OCI-LY7 (cell line): Measurements from ENCODE around the gene GXYLT1. TPM values are rescaled to one million over a fixed set of nuclear protein-coding genes. Genes with fewer than 3 reads are reported as not detected.
A peak's percentile ranks its signal among the peaks of the same experiment; 100 is the strongest.

ENCODE experiments used
- Bru-seq: library from RNA; stranded (reverse); fragments of 400-500 nt; gene quantifications from one replicate; lab custom pipeline; 2021; lab: Mats Ljungman, UMichigan
- BruChase-seq, 2 experiments: library from RNA; stranded (reverse); fragments of 400-500 nt; gene quantifications; one replicate each; lab custom pipeline; 2021; lab: Mats Ljungman, UMichigan
- BruUV-seq: library from RNA; stranded (reverse); fragments of 400-500 nt; replicated peaks from 2 replicates; lab custom pipeline; 2021; lab: Mats Ljungman, UMichigan
- CTCF ChIA-PET: fragments of 300-600 bp; sonication (Branson Sonifier 250); formaldehyde crosslinking; loops from one replicate; lab custom pipeline; 2022; ENCODE audit warnings: antibody characterized with exemption; ENCODE audit not compliant: unreplicated experiment; lab: Charles Lee
- POLR2A ChIA-PET: fragments of 300-600 bp; sonication (Branson Sonifier 250); formaldehyde crosslinking; loops from one replicate; lab custom pipeline; 2022; ENCODE audit warnings: antibody characterized with exemption; lab: Charles Lee
- DNase-seq: peaks from one replicate; pipeline ENCODE4 v3.0.0-alpha.2; 2015; ENCODE audit warnings: low spot score
- H2AFZ ChIP-seq: fragments of 200-600 bp; sonication (generic), shearing (Covaris generic); 2 replicates; pipeline ENCODE4 v1.6.1; 2014; ENCODE audit warnings: mild to moderate bottlenecking, antibody characterized with exemption, low read length, moderate library complexity
- H3K27ac ChIP-seq: fragments of 200-600 bp; sonication (generic); 2 replicates; pipeline ENCODE4 v1.5.1; 2014; ENCODE audit warnings: mixed run types, low read depth, mild to moderate bottlenecking, moderate library complexity, low read length, inconsistent platforms; ENCODE audit not compliant: poor library complexity, severe bottlenecking
- H3K36me3 ChIP-seq: fragments of 200-600 bp; sonication (generic); 2 replicates; pipeline ENCODE4 v1.6.1; 2014; ENCODE audit warnings: mild to moderate bottlenecking, antibody characterized with exemption, low read length, moderate library complexity, mixed read lengths; ENCODE audit not compliant: insufficient read depth
- H3K4me1 ChIP-seq: fragments of 200-600 bp; sonication (generic); 2 replicates; pipeline ENCODE4 v1.5.1; 2014; ENCODE audit warnings: mild to moderate bottlenecking, low read length; ENCODE audit not compliant: insufficient read depth, poor library complexity, severe bottlenecking
- H3K4me2 ChIP-seq: fragments of 200-600 bp; sonication (generic); 2 replicates; pipeline ENCODE4 v1.6.1; 2014; ENCODE audit warnings: mild to moderate bottlenecking, low read length
- H3K4me3 ChIP-seq: fragments of 200-600 bp; sonication (generic); 2 replicates; pipeline ENCODE4 v1.5.1; 2014; ENCODE audit warnings: mild to moderate bottlenecking, low read depth, low read length; ENCODE audit not compliant: poor library complexity, severe bottlenecking
- H3K79me2 ChIP-seq: fragments of 200-600 bp; sonication (generic); 2 replicates; pipeline ENCODE4 v1.6.1; 2016; ENCODE audit warnings: low read depth, mild to moderate bottlenecking, low read length, moderate library complexity, mixed read lengths; ENCODE audit not compliant: insufficient read depth
- H3K9me2 ChIP-seq: fragments of 200-600 bp; sonication (generic); 2 replicates; pipeline ENCODE4 v1.6.1; 2016; ENCODE audit warnings: mild to moderate bottlenecking, low read length, mixed read lengths; ENCODE audit not compliant: insufficient read depth
- H3K9me3 ChIP-seq: fragments of 200-600 bp; sonication (generic); 2 replicates; pipeline ENCODE4 v1.6.1; 2014; ENCODE audit warnings: mild to moderate bottlenecking, mixed run types, low read length, mixed read lengths
- H4K20me1 ChIP-seq: fragments of 200-600 bp; sonication (generic); 2 replicates; pipeline ENCODE4 v1.6.1; 2014; ENCODE audit warnings: mild to moderate bottlenecking, antibody characterized with exemption, low read length, moderate library complexity, mixed read lengths; ENCODE audit not compliant: insufficient read depth
- EZH2phosphoT487 ChIP-seq: fragments of 200-600 bp; sonication (generic); IDR thresholded peaks from 2 replicates; pipeline ENCODE4 v1.6.1; 2018; ENCODE audit warnings: low read depth, borderline replicate concordance, mild to moderate bottlenecking, mixed run types, antibody characterized with exemption, low read length, moderate library complexity, mixed read lengths
- intact Hi-C: fragments of 100-400 bp; cut with micrococcal nuclease; formaldehyde crosslinking; loops from one replicate; pipeline ENCODE4 v1.10.0; 2022; ENCODE audit not compliant: unreplicated experiment
- long read RNA-seq: library from polyadenylated mRNA; stranded (forward); transcript quantifications from one replicate; pipeline ENCODE4 v2.0.0, GENCODE V29; 2022
- total RNA-seq, 2 experiments: library from RNA; depleted of rRNA in 1 of 2; stranded (reverse); fragments of >200 nt in 1 of 2; shearing (Covaris generic) in 1 of 2; gene quantifications; 2 replicates each; pipeline ENCODE4 v1.2.3, GENCODE V29; 2014 to 2022
- TF ChIP-seq, protein P1 (sequence below): fragments of 200-600 bp; sonication (generic); conservative IDR thresholded peaks from 2 replicates; pipeline ENCODE4 v1.5.1; 2014; ENCODE audit warnings: mild to moderate bottlenecking, antibody characterized with exemption, low read length, moderate library complexity, mixed read lengths

The GXYLT1 gene
- total RNA-seq (2014; rRNA removed; shearing (Covaris generic)) (7.9 and 9.0 TPM in 2 replicates), total RNA-seq (2022) (11.1 and 11.4 TPM in 2 replicates), Bru-seq, nascent RNA (percentile 74 among the genes with signal in this experiment), BruChase-seq, experiment 1, labeled RNA remaining after a 6-hour chase (percentile 64 among the genes with signal in this experiment), BruChase-seq, experiment 2, labeled RNA remaining after a 2-hour chase (percentile 78 among the genes with signal in this experiment)
- long read RNA-seq, full-length matches to known transcripts, result 7 of 12 reads
- long read RNA-seq, partial matches to known transcripts, result 2 of 12 reads
- long read RNA-seq, other reads (novel, unspliced or antisense), result 3 of 12 reads

DNA sequence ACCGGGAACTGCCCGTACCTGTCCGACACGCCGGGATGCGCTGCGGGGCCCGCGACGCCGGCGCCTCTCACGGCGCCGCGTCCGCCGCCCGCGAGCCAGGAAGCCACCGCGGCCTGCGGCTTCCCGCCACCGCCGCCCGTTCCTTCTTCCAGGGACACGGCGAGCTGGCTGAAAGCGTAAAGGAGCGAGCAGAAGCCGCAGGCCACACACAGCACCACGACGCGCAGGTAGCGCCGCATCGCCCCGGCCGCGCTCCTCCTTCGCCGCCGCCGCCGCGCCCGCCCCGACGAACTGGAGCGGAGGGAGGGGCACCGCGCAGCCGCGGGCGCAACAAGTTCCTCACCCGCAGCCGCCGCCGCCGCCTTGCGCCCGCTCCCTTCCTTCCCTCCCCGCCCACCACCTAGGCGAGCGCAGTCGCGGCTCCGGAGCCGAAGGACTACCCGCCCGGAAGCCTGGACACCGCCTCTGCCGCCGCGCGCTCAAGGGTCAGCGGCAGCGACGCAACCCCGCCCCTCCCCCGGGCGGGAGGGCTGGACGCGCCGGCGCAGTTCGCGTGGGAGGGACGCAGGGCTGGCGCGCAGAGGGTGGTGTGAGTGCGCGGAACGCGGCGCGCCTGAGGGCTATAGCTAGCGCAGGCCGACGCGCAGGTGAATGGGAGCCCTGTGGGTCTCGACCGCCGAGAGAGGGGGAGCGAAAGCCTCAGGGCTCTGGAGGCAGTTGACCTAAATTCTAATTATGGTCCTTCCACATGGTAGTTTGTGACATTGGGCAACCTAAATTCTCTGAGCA, at the start of gene GXYLT1:
GXYLT1 (minus strand) TSS at position 467 of the 789 bp plus-strand sequence; CDS start at position 239, 228 bp downstream.
- peak; percentile 87 for DNase-seq
- BruUV-seq, result no TSS peak
- intact Hi-C loops, result loop anchor here (2.0 to 5.0 kb wide), 2 partner anchors 92 to 183 kb away; partner anchors contain the start of genes PPHLN1 and ZCRB1
- ChIA-PET CTCF (interaction anchor here (0.6 kb wide), 1 partner anchor 1252 kb away, joined by 3 read pairs; no protein-coding TSS in a partner anchor), POLR2A (interaction anchor here (0.7 to 1.0 kb wide), 10 partner anchors 10 to 708 kb away, joined by 3 to 6 read pairs (median 4); no protein-coding TSS in a partner anchor)
- no peaks in the 10 kb centered on the region for H3K9me3 ChIP-seq
- peaks cover 15% of the 10 kb centered on the region for H4K20me1 ChIP-seq
- H2AFZ ChIP-seq, result peak within 1 kb of the TSS; percentile 93
- H3K79me2 ChIP-seq, result peaks cover 42% of the 10 kb centered on the region
- no peaks in the 10 kb centered on the region for H3K36me3 ChIP-seq
- H3K4me2 ChIP-seq, result peak within 1 kb of the TSS; percentile 99
- TF ChIP-seq, protein P1, sequence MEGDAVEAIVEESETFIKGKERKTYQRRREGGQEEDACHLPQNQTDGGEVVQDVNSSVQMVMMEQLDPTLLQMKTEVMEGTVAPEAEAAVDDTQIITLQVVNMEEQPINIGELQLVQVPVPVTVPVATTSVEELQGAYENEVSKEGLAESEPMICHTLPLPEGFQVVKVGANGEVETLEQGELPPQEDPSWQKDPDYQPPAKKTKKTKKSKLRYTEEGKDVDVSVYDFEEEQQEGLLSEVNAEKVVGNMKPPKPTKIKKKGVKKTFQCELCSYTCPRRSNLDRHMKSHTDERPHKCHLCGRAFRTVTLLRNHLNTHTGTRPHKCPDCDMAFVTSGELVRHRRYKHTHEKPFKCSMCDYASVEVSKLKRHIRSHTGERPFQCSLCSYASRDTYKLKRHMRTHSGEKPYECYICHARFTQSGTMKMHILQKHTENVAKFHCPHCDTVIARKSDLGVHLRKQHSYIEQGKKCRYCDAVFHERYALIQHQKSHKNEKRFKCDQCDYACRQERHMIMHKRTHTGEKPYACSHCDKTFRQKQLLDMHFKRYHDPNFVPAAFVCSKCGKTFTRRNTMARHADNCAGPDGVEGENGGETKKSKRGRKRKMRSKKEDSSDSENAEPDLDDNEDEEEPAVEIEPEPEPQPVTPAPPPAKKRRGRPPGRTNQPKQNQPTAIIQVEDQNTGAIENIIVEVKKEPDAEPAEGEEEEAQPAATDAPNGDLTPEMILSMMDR, result no peak
- TF ChIP-seq EZH2phosphoT487, result no peak
- H3K27ac ChIP-seq, result peak within 1 kb of the TSS; percentile 49
- peaks cover 23% of the 10 kb centered on the region for H3K4me1 ChIP-seq
- no peaks in the 10 kb centered on the region for H3K9me2 ChIP-seq
- peak within 1 kb of the TSS; percentile 98 for H3K4me3 ChIP-seq

- no peak overlapping the region for H3K4me3 ChIP-seq
These were observed 48.0 kb upstream of the GXYLT1 start for GRCh38 chr12:42192686-42193085.

More at GRCh38 chr12:42192686-42193085, 48.0 kb upstream of the GXYLT1 start:
- Histone ChIP-seq H3K36me3 (peaks cover 17% of the 10 kb centered on the region; the same call in 1 of the 2 replicates), H3K27ac (no peak overlapping the region), H2AFZ (no peak overlapping the region), H3K4me1 (no peaks in the 10 kb centered on the region), H3K79me2 (no peaks in the 10 kb centered on the region), H3K9me2 (no peaks in the 10 kb centered on the region), H4K20me1 (no peaks in the 10 kb centered on the region), H3K9me3 (no peaks in the 10 kb centered on the region), H3K4me2 (no peak overlapping the region)
- CTCF ChIA-PET, result no interaction called here
- intact Hi-C loops, result no loop called here
- POLR2A ChIA-PET, result no interaction called here
- BruUV-seq, result no TSS peak
- no peak for DNase-seq
- TF ChIP-seq, protein P1, result no peak
- no peak for TF ChIP-seq EZH2phosphoT487
